ENCODE results near the gene RERE.
"Not testable (repeated sequence)": the region's sequence is repeated elsewhere in the genome, so short reads cannot be mapped to it uniquely, and the experiment has no call there.

The RERE gene

GRCh38 chr1:8844501-8845006 lies 27.1 kb upstream of the RERE start:
- DNase-seq (ENCODE audit: low read depth, low spot score) = no peak

- DNase-seq (ENCODE audit: low read depth, low spot score) = no peak
Measured at GRCh38 chr1:8841395-8841794, 24.0 kb upstream of the RERE start.

- DNase-seq (ENCODE audit: low read depth, low spot score) = no peak
Measured at GRCh38 chr1:8839990-8840389, 22.6 kb upstream of the RERE start.

GRCh38 chr1:8835941-8836643 lies 18.7 kb upstream of the RERE start:
- no peak for DNase-seq (ENCODE audit: low read depth, low spot score)

GRCh38 chr1:8831340-8831739 lies 13.9 kb upstream of the RERE start:
- no peak for DNase-seq (ENCODE audit: low read depth, low spot score)

GRCh38 chr1:8830732-8831131 lies 13.3 kb upstream of the RERE start:
- not testable (repeated sequence) for DNase-seq (ENCODE audit: low read depth, low spot score)

- no peak for DNase-seq (ENCODE audit: low read depth, low spot score)
Measured at GRCh38 chr1:8825985-8826481, 8.6 kb upstream of the RERE start.

GRCh38 chr1:8823295-8823664 lies 5.8 kb upstream of the RERE start:
- DNase-seq (ENCODE audit: low read depth, low spot score) = no peak

- no peak for DNase-seq (ENCODE audit: low read depth, low spot score)
Measured at GRCh38 chr1:8822373-8823294, 5.2 kb upstream of the RERE start.

- DNase-seq (ENCODE audit: low read depth, low spot score) = no peak
Measured at GRCh38 chr1:8821084-8821483, 3.6 kb upstream of the RERE start.

- not testable (repeated sequence) for DNase-seq (ENCODE audit: low read depth, low spot score)
Measured at GRCh38 chr1:8818789-8819188, 1.3 kb upstream of the RERE start.

- no peak for DNase-seq (ENCODE audit: low read depth, low spot score)
Measured at GRCh38 chr1:8818325-8818775, 910 bp upstream of the RERE start.

GRCh38 chr1:8816831-8817411 lies 519 bp downstream of the RERE start:
- DNase-seq (ENCODE audit: low read depth, low spot score) = peak; percentile 1

GRCh38 chr1:8816264-8816663 lies 1.2 kb downstream of the RERE start:
- no peak for DNase-seq (ENCODE audit: low read depth, low spot score)

GRCh38 chr1:8815582-8816151 lies 1.8 kb downstream of the RERE start:
- DNase-seq (ENCODE audit: low read depth, low spot score) = no peak

- DNase-seq (ENCODE audit: low read depth, low spot score) = no peak
Measured at GRCh38 chr1:8814865-8815264, 2.6 kb downstream of the RERE start.

- no peak for DNase-seq (ENCODE audit: low read depth, low spot score)
Measured at GRCh38 chr1:8813991-8814390, 3.4 kb downstream of the RERE start.

GRCh38 chr1:8813016-8813763 lies 4.2 kb downstream of the RERE start:
- no peak for DNase-seq (ENCODE audit: low read depth, low spot score)

GRCh38 chr1:8812081-8812480 lies 5.4 kb downstream of the RERE start:
- no peak for DNase-seq (ENCODE audit: low read depth, low spot score)

GRCh38 chr1:8810987-8811386 lies 6.5 kb downstream of the RERE start:
- DNase-seq (ENCODE audit: low read depth, low spot score) = no peak

- DNase-seq (ENCODE audit: low read depth, low spot score) = no peak
Measured at GRCh38 chr1:8809342-8809736, 8.1 kb downstream of the RERE start.

All from activated naive CD8-positive, alpha-beta T cell treated with anti-CD3 and anti-CD28 coated beads, Interleukin-2, amount 50 U/mL, for 16 hours (primary cell).